GM12878 (cell line): ENCODE data around the gene GNG5. TPM values are rescaled to one million over a fixed set of nuclear protein-coding genes. Genes with fewer than 3 reads are reported as not detected.

ENCODE experiments used
- ATAC-seq: fragments of 200-7000 bp; cut with Tn5 transposase; 3 replicates; pipeline ENCODE4 v1.9.1; 2020; ENCODE audit warnings: mild to moderate bottlenecking, moderate library complexity
- BruUV-seq: library from RNA; stranded (reverse); fragments of 400-500 nt; replicated peaks from 2 replicates; lab custom pipeline; 2021; lab: Mats Ljungman, UMichigan
- CTCF ChIA-PET: fragments of 300-600 bp; sonication (Branson Sonifier 250); formaldehyde crosslinking; extraction: SDS; loops from one replicate; lab custom pipeline; 2021; ENCODE audit warnings: inconsistent platforms; lab: Yijun Ruan, JAX
- POLR2A ChIA-PET: fragments of 350-600 bp; formaldehyde crosslinking; extraction: SDS; loops from one replicate; lab custom pipeline; 2021; ENCODE audit warnings: inconsistent platforms; lab: Charles Lee
- RAD21 ChIA-PET: fragments of 300-600 bp; sonication (Branson Sonifier 250); formaldehyde crosslinking; loops from one replicate; lab custom pipeline; 2023; ENCODE audit warnings: antibody characterized with exemption; ENCODE audit not compliant: unreplicated experiment; lab: Charles Lee
- SMC1A ChIA-PET: fragments of 300-600 bp; sonication (Branson Sonifier 250); formaldehyde crosslinking; loops from one replicate; lab custom pipeline; 2023; ENCODE audit not compliant: unreplicated experiment, uncharacterized antibody; lab: Charles Lee
- DNase-seq: peaks from one replicate; pipeline ENCODE4 v3.0.0-alpha.2; 2011; ENCODE audit warnings: low read depth, low spot score
- FAIRE-seq: peaks from 3 replicates; lab custom pipeline; 2011; peaks lifted over from hg19 to GRCh38; lab: Jason Lieb, UNC
- H2AFZ ChIP-seq: 2 replicates; pipeline ENCODE4 v1.6.0; 2011; ENCODE audit warnings: low read depth, low read length, control low read depth; ENCODE audit not compliant: control insufficient read depth
- H3K27ac ChIP-seq: 2 replicates; pipeline ENCODE4 v1.5.1; 2011; ENCODE audit warnings: control low read depth; ENCODE audit not compliant: control insufficient read depth, insufficient read depth
- H3K27me3 ChIP-seq, 2 experiments: replicated peaks in 1 of 2; 2 replicates each; pipeline versions ENCODE4 v1.6.0 to v1.6.1; 2011; ENCODE audit warnings: low read length in 1 of 2; ENCODE audit not compliant: control insufficient read depth in 2 of 2, insufficient read depth in 2 of 2
- H3K36me3 ChIP-seq, 2 experiments: 2 replicates each; pipeline ENCODE4 v1.5.1; 2011; ENCODE audit warnings: low read length in 1 of 2; ENCODE audit not compliant: control insufficient read depth in 2 of 2, insufficient read depth in 2 of 2
- H3K4me1 ChIP-seq: 2 replicates; pipeline ENCODE4 v1.6.1; 2011; ENCODE audit warnings: mild to moderate bottlenecking, low read length, moderate library complexity, mixed read lengths; ENCODE audit not compliant: control insufficient read depth, insufficient read depth
- H3K4me2 ChIP-seq: 2 replicates; pipeline ENCODE4 v1.6.0; 2011; ENCODE audit warnings: control low read depth; ENCODE audit not compliant: control insufficient read depth, insufficient read depth
- H3K4me3 ChIP-seq: fragments of 200-600 bp; sonication (generic); 2 replicates; pipeline ENCODE4 v1.5.1; 2016
- H3K79me2 ChIP-seq: 2 replicates; pipeline ENCODE4 v1.6.0; 2011; ENCODE audit warnings: low read length; ENCODE audit not compliant: control insufficient read depth, insufficient read depth
- H3K9ac ChIP-seq: 2 replicates; pipeline ENCODE4 v1.8.0; 2011; ENCODE audit warnings: low read length, control low read depth, mixed read lengths; ENCODE audit not compliant: control insufficient read depth, insufficient read depth
- H3K9me3 ChIP-seq: replicated peaks from 3 replicates; pipeline ENCODE4 v1.5.1; 2011; ENCODE audit warnings: mild to moderate bottlenecking, low read length; ENCODE audit not compliant: control insufficient read depth, insufficient read depth
- H4K20me1 ChIP-seq: 2 replicates; pipeline ENCODE4 v1.6.0; 2011; ENCODE audit not compliant: control insufficient read depth, insufficient read depth
- E2F4 ChIP-seq: IDR thresholded peaks from 2 replicates; pipeline ENCODE4 v1.6.1; 2012; ENCODE audit warnings: low read depth, low read length, improper control_type of control experiment
- IRF4 ChIP-seq: IDR thresholded peaks from 2 replicates; pipeline ENCODE4 v1.6.1; 2011; ENCODE audit warnings: low read depth, low read length
- JUNB ChIP-seq: IDR thresholded peaks from 2 replicates; pipeline ENCODE4 v1.6.1; 2016; ENCODE audit warnings: antibody characterized with exemption, mild to moderate bottlenecking
- MEF2A ChIP-seq: IDR thresholded peaks from 2 replicates; pipeline ENCODE4 v1.6.1; 2011; ENCODE audit warnings: low read depth, mild to moderate bottlenecking, low read length, moderate library complexity; ENCODE audit not compliant: insufficient read depth
- WGBS: methylation state at CpG from one replicate; pipeline ENCODE4 v1.1.6; 2016; ENCODE audit warnings: low lambda C conversion rate; ENCODE audit not compliant: insufficient replicate concordance, insufficient coverage; ENCODE audit errors: missing lambda C conversion rate; 5-methylcytosine and 5-hydroxymethylcytosine counted together
- in situ Hi-C: fragments of 300-500 bp; cut with MboI; formaldehyde crosslinking; loops from 9 replicates; pipeline ENCODE4 v1.14.3; 2018; ENCODE audit warnings: mixed read lengths
- intact Hi-C: fragments of 100-400 bp; cut with micrococcal nuclease; formaldehyde crosslinking; loops from one replicate; pipeline ENCODE4 v1.14.2; 2022; ENCODE audit not compliant: unreplicated experiment
- polyA plus RNA-seq, 11 experiments: library from polyadenylated mRNA; depleted of rRNA in 4 of 11; unstranded in 6 of 11; stranded (reverse) in 5 of 11; fragments of >200 nt; fragmentation: Nextera tagmentation in 4 of 11; fragmentation: Illumina TruSeq in 1 of 11; extraction: Ambion mirVana in 4 of 11; extraction: Trizol in 1 of 11; gene quantifications; 1 replicate in 1 of 11; 2 replicates in 10 of 11; pipeline versions ENCODE4 v1.2.1 to v1.2.3, GENCODE V29; 2011 to 2016; ENCODE audit warnings: inconsistent platforms in 2 of 11, missing spikeins in 2 of 11, low read depth in 1 of 11
- total RNA-seq, 4 experiments: library from RNA; depleted of rRNA in 3 of 4; stranded (reverse); fragments of >200 nt in 3 of 4; fragmentation: Illumina TruSeq in 1 of 4; extraction: Trizol in 1 of 4; gene quantifications; 2 replicates each; pipeline versions ENCODE4 v1.2.1 to v1.2.3, GENCODE V29; 2013 to 2021

GNG5 gene
- total and polyA plus RNA-seq, 10 of the 15 experiments (the other 5 are each of a cell fraction or from before 2014, with no cell fraction given): 69.8 to 613 (median 203) TPM

- POLR2A ChIA-PET: interaction anchor here (1.0 to 3.8 kb wide), 6 partner anchors 9 to 244 kb away, joined by 3 to 27 read pairs (median 11); partner anchors contain the start of genes CTBS, GNG5 and SPATA1
- Histone ChIP-seq H2AFZ (no peak overlapping the region), H3K36me3 (peaks cover 0 to 13% of the 10 kb centered on the region in 2 experiments; a peak in 1 of 4 replicates), H3K27ac (no peak overlapping the region), H3K27me3 (no peaks in the 10 kb centered on the region), H3K4me1 (no peaks in the 10 kb centered on the region), H3K9me3 (peaks cover 7% of the 10 kb centered on the region; the same call in 2 of the 3 replicates), H3K9ac (no peak overlapping the region), H4K20me1 (no peaks in the 10 kb centered on the region), H3K4me3 (peak overlapping the region; percentile 87), H3K79me2 (peaks cover 29% of the 10 kb centered on the region), H3K4me2 (peak overlapping the region; percentile 78)
- ATAC-seq: peak; percentile 59
- SMC1A ChIA-PET: interaction anchor here (0.7 to 4.8 kb wide), 21 partner anchors 9 to 280 kb away, joined by 3 to 61 read pairs (median 4); partner anchors contain the start of genes CTBS, GNG5 and SPATA1
- BruUV-seq: no TSS peak
- WGBS: 12% methylated on average over 4 of the region's 4 CpGs
- in situ Hi-C loops: no loop called here
- intact Hi-C loops: no loop called here
- DNase-seq: no peak
- TF ChIP-seq MEF2A (0 out of 2 replicates have a peak, but pooled peaks have one; percentile 16), E2F4 (no peak), JUNB (peak; percentile 79), IRF4 (peak; percentile 43; the same call in 1 of the 2 replicates)
- FAIRE-seq: no peak
- CTCF ChIA-PET: interaction anchor here (0.6 to 5.3 kb wide), 9 partner anchors 9 to 775 kb away, joined by 3 to 43 read pairs (median 3); partner anchors contain the start of genes GNG5 and SPATA1
- RAD21 ChIA-PET: interaction anchor here (1.1 to 2.6 kb wide), 10 partner anchors 23 to 778 kb away, joined by 3 to 19 read pairs (median 4); partner anchors contain the start of genes CTBS, GNG5 and SPATA1
These were observed 25.7 kb downstream of the GNG5 start for GRCh38 chr1:84480650-84481049.
